Sigmoid colon (tissue), 4 donors: ENCODE measurements around the gene MYBBP1A.

Experiments used
- POLR2A ChIP-seq, 2 donors: fragments of 450-650 bp; IDR thresholded peaks; one replicate each; pipeline ENCODE4 v1.6.1; 2016; ENCODE audit warnings: antibody characterized with exemption in 2 of 2, mild to moderate bottlenecking in 2 of 2, moderate library complexity in 2 of 2
- POLR2AphosphoS5 ChIP-seq, 4 donors: sonication (generic); formaldehyde crosslinking; IDR thresholded peaks; one replicate each; pipeline ENCODE4 v1.6.1; 2017; ENCODE audit warnings: antibody characterized with exemption in 4 of 4
- TF ChIP-seq, protein P1 (sequence below), 4 experiments: fragments of 450-650 bp in 3 of 4; fragments of 200-600 bp in 1 of 4; IDR thresholded peaks; one replicate each; pipeline ENCODE4 v1.5.1; 2016 to 2019; ENCODE audit warnings: antibody characterized with exemption in 4 of 4, mild to moderate bottlenecking in 3 of 4, moderate library complexity in 2 of 4

DNA sequence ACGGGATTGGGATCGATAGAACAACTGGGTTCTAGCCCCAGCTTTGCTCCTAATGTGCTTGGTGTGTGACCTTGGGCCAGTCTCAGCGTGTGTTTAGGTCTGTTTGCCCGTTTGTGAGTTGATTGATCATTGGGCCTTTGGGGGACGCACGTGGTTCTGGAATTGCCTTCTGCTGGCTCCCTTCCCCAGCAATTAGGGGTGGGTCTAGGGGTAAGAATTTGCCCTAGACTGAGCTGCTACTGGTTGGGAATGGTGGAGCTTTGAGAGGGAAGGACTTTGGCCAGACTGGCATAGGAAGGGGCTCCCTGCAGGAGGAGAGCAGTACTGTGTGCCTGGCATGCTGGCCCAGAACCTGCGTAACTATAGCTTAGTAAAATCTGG is 55.0 kb downstream of the MYBBP1A start:
- TF ChIP-seq POLR2AphosphoS5 (IDR thresholded peaks at IDR 0.05) (no peak), POLR2A (IDR thresholded peaks at IDR 0.05) (no peak)
- TF ChIP-seq, protein P1, sequence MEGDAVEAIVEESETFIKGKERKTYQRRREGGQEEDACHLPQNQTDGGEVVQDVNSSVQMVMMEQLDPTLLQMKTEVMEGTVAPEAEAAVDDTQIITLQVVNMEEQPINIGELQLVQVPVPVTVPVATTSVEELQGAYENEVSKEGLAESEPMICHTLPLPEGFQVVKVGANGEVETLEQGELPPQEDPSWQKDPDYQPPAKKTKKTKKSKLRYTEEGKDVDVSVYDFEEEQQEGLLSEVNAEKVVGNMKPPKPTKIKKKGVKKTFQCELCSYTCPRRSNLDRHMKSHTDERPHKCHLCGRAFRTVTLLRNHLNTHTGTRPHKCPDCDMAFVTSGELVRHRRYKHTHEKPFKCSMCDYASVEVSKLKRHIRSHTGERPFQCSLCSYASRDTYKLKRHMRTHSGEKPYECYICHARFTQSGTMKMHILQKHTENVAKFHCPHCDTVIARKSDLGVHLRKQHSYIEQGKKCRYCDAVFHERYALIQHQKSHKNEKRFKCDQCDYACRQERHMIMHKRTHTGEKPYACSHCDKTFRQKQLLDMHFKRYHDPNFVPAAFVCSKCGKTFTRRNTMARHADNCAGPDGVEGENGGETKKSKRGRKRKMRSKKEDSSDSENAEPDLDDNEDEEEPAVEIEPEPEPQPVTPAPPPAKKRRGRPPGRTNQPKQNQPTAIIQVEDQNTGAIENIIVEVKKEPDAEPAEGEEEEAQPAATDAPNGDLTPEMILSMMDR (IDR thresholded peaks at IDR 0.05): no peak
